SK-N-SH (cell line): ENCODE measurements around the gene MEF2B. TPM values are rescaled to one million over a fixed set of nuclear protein-coding genes. Genes with fewer than 3 reads are reported as not detected.

Experiments
- CTCF ChIA-PET: fragments of 300-600, 350-600 bp; formaldehyde crosslinking; extraction: SDS; loops from one replicate; lab custom pipeline; 2021; lab: Yijun Ruan, JAX
- POLR2A ChIA-PET: fragments of 350-600 bp; sonication (Branson Sonifier 250); formaldehyde crosslinking; extraction: SDS; loops from one replicate; lab custom pipeline; 2020; ENCODE audit warnings: antibody characterized with exemption, inconsistent platforms; lab: Yijun Ruan, JAX
- DNase-seq: peaks from one replicate; pipeline ENCODE4 v3.0.0; 2012
- H2AFZ ChIP-seq: fragments of 200-600 bp; sonication (generic); 2 replicates; pipeline ENCODE4 v1.8.1; 2016; ENCODE audit warnings: antibody characterized with exemption, mild to moderate bottlenecking, low read depth
- H3F3A ChIP-seq: fragments of 200-600 bp; sonication (generic); replicated peaks from 2 replicates; pipeline ENCODE3; 2016; ENCODE audit warnings: antibody characterized with exemption, mild to moderate bottlenecking; ENCODE audit not compliant: insufficient read depth
- H3K27ac ChIP-seq, 2 experiments: fragments of 200-500 bp in 1 of 2; fragments of 200-600 bp in 1 of 2; sonication (Bioruptor generic) in 1 of 2; sonication (generic), shearing (Covaris generic) in 1 of 2; 2 replicates each; pipeline versions ENCODE4 v1.5.1 to v1.6.1; 2014 to 2016; ENCODE audit warnings: low read depth in 2 of 2, inconsistent platforms in 1 of 2, low read length in 1 of 2, mild to moderate bottlenecking in 1 of 2, mixed read lengths in 1 of 2
- H3K27me3 ChIP-seq: fragments of 200-600 bp; sonication (generic), shearing (Covaris generic); 2 replicates; pipeline ENCODE4 v1.6.1; 2016; ENCODE audit warnings: mixed run types; ENCODE audit not compliant: insufficient read depth
- H3K36me3 ChIP-seq, 2 experiments: fragments of 200-500 bp in 1 of 2; fragments of 200-600 bp in 1 of 2; sonication (Bioruptor generic) in 1 of 2; sonication (generic) in 1 of 2; replicated peaks in 1 of 2; 2 replicates each; pipeline versions ENCODE3 to v1.5.1; 2014 to 2016; ENCODE audit warnings: low read length in 1 of 2, mild to moderate bottlenecking in 1 of 2; ENCODE audit not compliant: insufficient read depth in 2 of 2, control insufficient read depth in 1 of 2
- H3K4me1 ChIP-seq, 2 experiments: fragments of 200-500 bp in 1 of 2; fragments of 200-600 bp in 1 of 2; sonication (Bioruptor generic) in 1 of 2; sonication (generic), shearing (Covaris generic) in 1 of 2; 2 replicates each; pipeline versions ENCODE4 v1.5.1 to v1.6.1; 2014 to 2016; ENCODE audit warnings: low read depth in 1 of 2, low read length in 1 of 2, mixed run types in 1 of 2; ENCODE audit not compliant: insufficient read depth in 2 of 2, control insufficient read depth in 1 of 2
- H3K4me2 ChIP-seq: fragments of 200-600 bp; sonication (generic), shearing (Covaris generic); 2 replicates; pipeline ENCODE4 v1.6.1; 2017; ENCODE audit warnings: mixed run types
- H3K4me3 ChIP-seq, 2 experiments: fragments of 200-500 bp in 1 of 2; fragments of 200-600 bp in 1 of 2; sonication (Bioruptor generic) in 1 of 2; sonication (generic), shearing (Covaris generic) in 1 of 2; 2 replicates each; pipeline versions ENCODE4 v1.5.1 to v1.8.1; 2014 to 2016; ENCODE audit warnings: low read depth in 2 of 2, inconsistent platforms in 1 of 2, low read length in 1 of 2, mild to moderate bottlenecking in 1 of 2, mixed read lengths in 1 of 2, moderate library complexity in 1 of 2
- H3K79me2 ChIP-seq: fragments of 200-600 bp; sonication (generic); 2 replicates; pipeline ENCODE4 v1.8.1; 2017; ENCODE audit warnings: mild to moderate bottlenecking; ENCODE audit not compliant: insufficient read depth
- H3K9ac ChIP-seq: fragments of 200-600 bp; sonication (generic); 2 replicates; pipeline ENCODE4 v1.6.1; 2017; ENCODE audit warnings: mixed run types
- H3K9me2 ChIP-seq: fragments of 200-600 bp; sonication (generic); 2 replicates; pipeline ENCODE4 v1.6.1; 2017; ENCODE audit warnings: mixed run types
- H3K9me3 ChIP-seq: fragments of 200-600 bp; sonication (generic); 2 replicates; pipeline ENCODE4 v1.6.1; 2017; ENCODE audit warnings: mixed run types, mild to moderate bottlenecking, moderate library complexity
- H4K20me1 ChIP-seq: fragments of 200-600 bp; sonication (generic); 2 replicates; pipeline ENCODE4 v1.6.1; 2017; ENCODE audit warnings: mild to moderate bottlenecking, mixed run types; ENCODE audit not compliant: insufficient read depth
- ELF1 ChIP-seq: IDR thresholded peaks from 2 replicates; pipeline ENCODE4 v1.4.0; 2012
- EP300 ChIP-seq, 2 experiments: IDR thresholded peaks; 2 replicates each; pipeline versions ENCODE4 v1.4.0 to v1.6.1; 2012; ENCODE audit warnings: borderline replicate concordance in 1 of 2, low read depth in 1 of 2, low read length in 1 of 2
- EZH2phosphoT487 ChIP-seq: fragments of 200-600 bp; sonication (generic); IDR thresholded peaks from 2 replicates; pipeline ENCODE4 v1.6.1; 2017; ENCODE audit warnings: low read depth, mixed run types, mild to moderate bottlenecking, antibody characterized with exemption, moderate library complexity, borderline replicate concordance
- FOXJ3 ChIP-seq: sonication (generic); formaldehyde crosslinking; IDR thresholded peaks from 2 replicates; pipeline ENCODE4 v1.5.1; 2020; ENCODE audit warnings: mild to moderate bottlenecking, missing genetic modification reagents
- GATA2 ChIP-seq: sonication (generic); formaldehyde crosslinking; IDR thresholded peaks from 2 replicates; pipeline ENCODE4 v1.5.0; 2020; ENCODE audit warnings: mild to moderate bottlenecking, missing genetic modification reagents
- RAD21 ChIP-seq: IDR thresholded peaks from 2 replicates; pipeline ENCODE4 v1.6.1; 2012; ENCODE audit warnings: mild to moderate bottlenecking, low read length
- RCOR1 ChIP-seq: fragments of 150-350 bp; IDR thresholded peaks from 2 replicates; pipeline ENCODE4 v1.6.1; 2017; ENCODE audit warnings: antibody characterized with exemption, low read length
- RFX5 ChIP-seq: IDR thresholded peaks from 2 replicates; pipeline ENCODE4 v1.6.1; 2012; ENCODE audit warnings: mild to moderate bottlenecking, improper control_type of control experiment, low read length
- SMC3 ChIP-seq: IDR thresholded peaks from 2 replicates; pipeline ENCODE4 v1.6.1; 2012; ENCODE audit warnings: low read depth, low read length, improper control_type of control experiment
- TAF1 ChIP-seq: IDR thresholded peaks from 2 replicates; pipeline ENCODE4 v1.6.1; 2012; ENCODE audit warnings: low read depth, mild to moderate bottlenecking, low read length, moderate library complexity, borderline replicate concordance
- YY1 ChIP-seq: IDR thresholded peaks from 2 replicates; pipeline ENCODE4 v1.4.0; 2012; ENCODE audit warnings: low read depth, mild to moderate bottlenecking
- WGBS: methylation state at CpG from one replicate; pipeline ENCODE4 v1.1.6; 2017; ENCODE audit warnings: low lambda C conversion rate; 5-methylcytosine and 5-hydroxymethylcytosine counted together
- polyA plus RNA-seq, 3 experiments: library from polyadenylated mRNA; depleted of rRNA; stranded (reverse); fragments of >200 nt; gene quantifications; 2 replicates each; pipeline ENCODE4 v1.2.3, GENCODE V29; 2012
- TF ChIP-seq, protein P1 (sequence below): IDR thresholded peaks from 2 replicates; pipeline ENCODE4 v1.6.1; 2012; ENCODE audit warnings: mild to moderate bottlenecking, low read depth, low read length, moderate library complexity
- TF ChIP-seq, protein P2 (sequence below): fragments of 150-350 bp; IDR thresholded peaks from 2 replicates; pipeline ENCODE4 v1.6.1; 2016; ENCODE audit warnings: mild to moderate bottlenecking, low read depth, low read length
- TF ChIP-seq, protein P3 (sequence below): fragments of 150-350 bp; IDR thresholded peaks from 2 replicates; pipeline ENCODE4 v1.6.1; 2017; ENCODE audit warnings: antibody characterized with exemption, low read length, low read depth, borderline replicate concordance
- TF ChIP-seq, protein P4 (sequence below): IDR thresholded peaks from 2 replicates; pipeline ENCODE4 v1.4.0; 2012; ENCODE audit warnings: low read depth, borderline replicate concordance
- TF ChIP-seq, protein P5 (sequence below): IDR thresholded peaks from 2 replicates; pipeline ENCODE4 v1.4.0; 2012; ENCODE audit warnings: low read depth, borderline replicate concordance

The MEF2B gene
- polyA plus RNA-seq, 1 of the 3 experiments (the other 2 are of a cell fraction) = 1.0 TPM

DNA sequence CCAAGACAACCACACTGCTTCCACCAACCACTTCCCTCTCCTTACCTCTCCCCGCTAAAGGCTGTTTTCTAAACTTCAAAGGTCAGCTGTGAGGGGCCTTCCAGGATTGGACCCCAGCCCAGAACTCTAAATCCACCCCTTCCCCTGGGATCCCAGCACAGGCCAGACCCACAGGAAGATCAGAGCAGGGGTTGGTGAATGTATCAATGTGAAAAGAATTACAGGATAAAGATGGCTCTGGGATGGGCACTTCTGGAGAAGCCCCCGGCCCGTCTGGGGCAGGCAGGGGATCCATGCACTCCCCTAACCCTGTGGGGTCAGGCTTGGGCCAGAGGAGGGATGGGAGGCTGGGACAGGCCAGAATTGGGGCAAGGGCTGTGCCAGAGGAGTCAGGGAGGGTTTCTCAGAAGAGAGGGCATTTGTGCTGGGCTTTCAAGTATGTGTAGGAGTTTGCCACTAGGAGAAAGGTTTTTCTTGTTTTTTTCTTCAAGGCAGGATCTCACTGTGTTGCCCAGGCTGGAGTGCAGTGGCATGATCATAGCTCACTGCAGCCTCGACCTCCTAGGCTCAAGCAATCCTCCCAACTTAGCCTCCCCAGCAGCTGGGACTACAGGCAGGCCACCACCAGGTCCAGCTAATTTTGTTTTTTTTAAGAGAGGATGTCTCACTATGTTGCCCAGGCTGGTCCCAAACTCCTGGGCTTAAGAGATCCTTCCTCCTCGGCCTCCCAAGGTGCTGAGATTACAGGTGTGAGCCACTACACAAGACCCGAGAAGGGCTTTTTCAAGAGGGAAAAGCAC is 1.0 kb upstream of the MEF2B start:
- ChIA-PET POLR2A (no interaction called here), CTCF (interaction anchor here (1.6 to 10.6 kb wide), 2 partner anchors 23 to 171 kb away, joined by 8 to 99 read pairs; no protein-coding TSS in a partner anchor)
- H2AFZ ChIP-seq = no peak overlapping the region
- no peaks in the 10 kb centered on the region for H3K36me3 ChIP-seq
- H3K4me1 ChIP-seq = peaks cover 0 to 2% of the 10 kb centered on the region in 2 experiments; a peak in 2 of 4 replicates
- WGBS = 91% methylated on average over 6 of the region's 6 CpGs
- H3K4me3 ChIP-seq = no peak overlapping the region
- H3K9me3 ChIP-seq = no peaks in the 10 kb centered on the region
- no peaks in the 10 kb centered on the region for H3K27me3 ChIP-seq
- H4K20me1 ChIP-seq = no peaks in the 10 kb centered on the region
- no peak for DNase-seq
- no peak overlapping the region for H3K27ac ChIP-seq
- no peak overlapping the region for H3K9ac ChIP-seq
- no peaks in the 10 kb centered on the region for H3K9me2 ChIP-seq
- H3F3A ChIP-seq = no peaks in the 10 kb centered on the region
- TF ChIP-seq RAD21 (no peak), TAF1 (no peak), EP300 (IDR thresholded peaks at IDR 0.05; ENCODE audit: borderline replicate concordance in 1 of 2, low read depth in 1 of 2, low read length in 1 of 2) (no peak), RCOR1 (no peak), SMC3 (no peak), GATA2 (CRISPR knock-in tag) (no peak), YY1 (no peak), ELF1 (no peak), RFX5 (no peak), FOXJ3 (CRISPR knock-in tag) (no peak), EZH2phosphoT487 (no peak)
- TF ChIP-seq, protein P1, sequence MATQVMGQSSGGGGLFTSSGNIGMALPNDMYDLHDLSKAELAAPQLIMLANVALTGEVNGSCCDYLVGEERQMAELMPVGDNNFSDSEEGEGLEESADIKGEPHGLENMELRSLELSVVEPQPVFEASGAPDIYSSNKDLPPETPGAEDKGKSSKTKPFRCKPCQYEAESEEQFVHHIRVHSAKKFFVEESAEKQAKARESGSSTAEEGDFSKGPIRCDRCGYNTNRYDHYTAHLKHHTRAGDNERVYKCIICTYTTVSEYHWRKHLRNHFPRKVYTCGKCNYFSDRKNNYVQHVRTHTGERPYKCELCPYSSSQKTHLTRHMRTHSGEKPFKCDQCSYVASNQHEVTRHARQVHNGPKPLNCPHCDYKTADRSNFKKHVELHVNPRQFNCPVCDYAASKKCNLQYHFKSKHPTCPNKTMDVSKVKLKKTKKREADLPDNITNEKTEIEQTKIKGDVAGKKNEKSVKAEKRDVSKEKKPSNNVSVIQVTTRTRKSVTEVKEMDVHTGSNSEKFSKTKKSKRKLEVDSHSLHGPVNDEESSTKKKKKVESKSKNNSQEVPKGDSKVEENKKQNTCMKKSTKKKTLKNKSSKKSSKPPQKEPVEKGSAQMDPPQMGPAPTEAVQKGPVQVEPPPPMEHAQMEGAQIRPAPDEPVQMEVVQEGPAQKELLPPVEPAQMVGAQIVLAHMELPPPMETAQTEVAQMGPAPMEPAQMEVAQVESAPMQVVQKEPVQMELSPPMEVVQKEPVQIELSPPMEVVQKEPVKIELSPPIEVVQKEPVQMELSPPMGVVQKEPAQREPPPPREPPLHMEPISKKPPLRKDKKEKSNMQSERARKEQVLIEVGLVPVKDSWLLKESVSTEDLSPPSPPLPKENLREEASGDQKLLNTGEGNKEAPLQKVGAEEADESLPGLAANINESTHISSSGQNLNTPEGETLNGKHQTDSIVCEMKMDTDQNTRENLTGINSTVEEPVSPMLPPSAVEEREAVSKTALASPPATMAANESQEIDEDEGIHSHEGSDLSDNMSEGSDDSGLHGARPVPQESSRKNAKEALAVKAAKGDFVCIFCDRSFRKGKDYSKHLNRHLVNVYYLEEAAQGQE = no peak
- TF ChIP-seq, protein P2, sequence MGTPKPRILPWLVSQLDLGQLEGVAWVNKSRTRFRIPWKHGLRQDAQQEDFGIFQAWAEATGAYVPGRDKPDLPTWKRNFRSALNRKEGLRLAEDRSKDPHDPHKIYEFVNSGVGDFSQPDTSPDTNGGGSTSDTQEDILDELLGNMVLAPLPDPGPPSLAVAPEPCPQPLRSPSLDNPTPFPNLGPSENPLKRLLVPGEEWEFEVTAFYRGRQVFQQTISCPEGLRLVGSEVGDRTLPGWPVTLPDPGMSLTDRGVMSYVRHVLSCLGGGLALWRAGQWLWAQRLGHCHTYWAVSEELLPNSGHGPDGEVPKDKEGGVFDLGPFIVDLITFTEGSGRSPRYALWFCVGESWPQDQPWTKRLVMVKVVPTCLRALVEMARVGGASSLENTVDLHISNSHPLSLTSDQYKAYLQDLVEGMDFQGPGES = no peak
- TF ChIP-seq, protein P3, sequence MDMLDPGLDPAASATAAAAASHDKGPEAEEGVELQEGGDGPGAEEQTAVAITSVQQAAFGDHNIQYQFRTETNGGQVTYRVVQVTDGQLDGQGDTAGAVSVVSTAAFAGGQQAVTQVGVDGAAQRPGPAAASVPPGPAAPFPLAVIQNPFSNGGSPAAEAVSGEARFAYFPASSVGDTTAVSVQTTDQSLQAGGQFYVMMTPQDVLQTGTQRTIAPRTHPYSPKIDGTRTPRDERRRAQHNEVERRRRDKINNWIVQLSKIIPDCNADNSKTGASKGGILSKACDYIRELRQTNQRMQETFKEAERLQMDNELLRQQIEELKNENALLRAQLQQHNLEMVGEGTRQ = no peak
- TF ChIP-seq, protein P4, sequence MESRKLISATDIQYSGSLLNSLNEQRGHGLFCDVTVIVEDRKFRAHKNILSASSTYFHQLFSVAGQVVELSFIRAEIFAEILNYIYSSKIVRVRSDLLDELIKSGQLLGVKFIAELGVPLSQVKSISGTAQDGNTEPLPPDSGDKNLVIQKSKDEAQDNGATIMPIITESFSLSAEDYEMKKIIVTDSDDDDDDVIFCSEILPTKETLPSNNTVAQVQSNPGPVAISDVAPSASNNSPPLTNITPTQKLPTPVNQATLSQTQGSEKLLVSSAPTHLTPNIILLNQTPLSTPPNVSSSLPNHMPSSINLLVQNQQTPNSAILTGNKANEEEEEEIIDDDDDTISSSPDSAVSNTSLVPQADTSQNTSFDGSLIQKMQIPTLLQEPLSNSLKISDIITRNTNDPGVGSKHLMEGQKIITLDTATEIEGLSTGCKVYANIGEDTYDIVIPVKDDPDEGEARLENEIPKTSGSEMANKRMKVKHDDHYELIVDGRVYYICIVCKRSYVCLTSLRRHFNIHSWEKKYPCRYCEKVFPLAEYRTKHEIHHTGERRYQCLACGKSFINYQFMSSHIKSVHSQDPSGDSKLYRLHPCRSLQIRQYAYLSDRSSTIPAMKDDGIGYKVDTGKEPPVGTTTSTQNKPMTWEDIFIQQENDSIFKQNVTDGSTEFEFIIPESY = no peak
- TF ChIP-seq, protein P5, sequence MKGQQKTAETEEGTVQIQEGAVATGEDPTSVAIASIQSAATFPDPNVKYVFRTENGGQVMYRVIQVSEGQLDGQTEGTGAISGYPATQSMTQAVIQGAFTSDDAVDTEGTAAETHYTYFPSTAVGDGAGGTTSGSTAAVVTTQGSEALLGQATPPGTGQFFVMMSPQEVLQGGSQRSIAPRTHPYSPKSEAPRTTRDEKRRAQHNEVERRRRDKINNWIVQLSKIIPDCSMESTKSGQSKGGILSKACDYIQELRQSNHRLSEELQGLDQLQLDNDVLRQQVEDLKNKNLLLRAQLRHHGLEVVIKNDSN = no peak
- H3K4me2 ChIP-seq = no peak overlapping the region
- H3K79me2 ChIP-seq = no peaks in the 10 kb centered on the region
